D721Med (cell line): ENCODE results near the gene SPP2.

Source experiments
- DNase-seq: peaks from one replicate; pipeline ENCODE4 v3.0.0; 2011; ENCODE audit warnings: low spot score; ENCODE audit not compliant: insufficient read length
- FAIRE-seq: peaks from 2 replicates; lab custom pipeline; 2011; peaks lifted over from hg19 to GRCh38; lab: Jason Lieb, UNC
- TF ChIP-seq, protein P1 (sequence below): IDR thresholded peaks from 2 replicates; pipeline ENCODE4 v1.5.1; 2012; ENCODE audit warnings: mild to moderate bottlenecking, control low read depth; ENCODE audit not compliant: insufficient read depth; ENCODE audit errors: missing control alignments

Gene SPP2

DNA sequence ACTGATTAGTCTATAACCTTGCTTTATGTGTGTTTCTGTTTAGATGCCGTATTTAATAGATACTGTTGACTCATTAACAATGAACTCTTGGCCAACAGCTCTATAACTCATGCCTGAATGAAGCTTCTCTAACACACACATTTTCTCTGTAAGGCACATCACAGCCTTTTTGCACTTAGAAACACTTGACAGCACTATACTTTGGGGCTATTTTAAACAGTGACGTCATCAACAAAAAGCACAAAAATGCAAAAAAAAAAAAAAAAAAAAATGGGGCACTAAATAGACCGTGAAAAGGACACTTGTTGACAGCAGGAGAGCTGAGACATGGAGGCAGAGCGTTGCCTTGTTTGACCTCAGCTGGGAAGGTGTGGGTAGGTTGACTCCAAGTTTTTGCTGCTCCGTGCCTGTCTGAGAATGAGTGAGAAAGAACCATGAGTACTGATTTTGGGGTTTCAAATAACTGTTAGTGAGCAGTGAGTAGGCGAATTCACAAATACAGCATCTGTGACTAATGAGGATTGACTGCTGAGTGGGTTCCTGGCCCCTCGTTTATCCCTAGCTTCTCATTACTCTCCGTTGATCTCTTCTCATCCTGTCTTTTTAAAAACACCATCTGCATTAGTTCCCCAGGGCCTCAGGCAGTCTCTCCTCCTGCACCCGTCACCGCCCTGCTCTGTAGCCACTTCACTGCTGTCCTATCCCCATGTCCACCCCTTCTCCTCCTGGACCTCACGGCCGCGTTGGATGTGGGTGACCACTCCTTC lies 24.4 kb downstream of the SPP2 start:
- FAIRE-seq (peak; percentile 64), DNase-seq (peak; percentile 61)
- TF ChIP-seq, protein P1, sequence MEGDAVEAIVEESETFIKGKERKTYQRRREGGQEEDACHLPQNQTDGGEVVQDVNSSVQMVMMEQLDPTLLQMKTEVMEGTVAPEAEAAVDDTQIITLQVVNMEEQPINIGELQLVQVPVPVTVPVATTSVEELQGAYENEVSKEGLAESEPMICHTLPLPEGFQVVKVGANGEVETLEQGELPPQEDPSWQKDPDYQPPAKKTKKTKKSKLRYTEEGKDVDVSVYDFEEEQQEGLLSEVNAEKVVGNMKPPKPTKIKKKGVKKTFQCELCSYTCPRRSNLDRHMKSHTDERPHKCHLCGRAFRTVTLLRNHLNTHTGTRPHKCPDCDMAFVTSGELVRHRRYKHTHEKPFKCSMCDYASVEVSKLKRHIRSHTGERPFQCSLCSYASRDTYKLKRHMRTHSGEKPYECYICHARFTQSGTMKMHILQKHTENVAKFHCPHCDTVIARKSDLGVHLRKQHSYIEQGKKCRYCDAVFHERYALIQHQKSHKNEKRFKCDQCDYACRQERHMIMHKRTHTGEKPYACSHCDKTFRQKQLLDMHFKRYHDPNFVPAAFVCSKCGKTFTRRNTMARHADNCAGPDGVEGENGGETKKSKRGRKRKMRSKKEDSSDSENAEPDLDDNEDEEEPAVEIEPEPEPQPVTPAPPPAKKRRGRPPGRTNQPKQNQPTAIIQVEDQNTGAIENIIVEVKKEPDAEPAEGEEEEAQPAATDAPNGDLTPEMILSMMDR: no peak

DNA sequence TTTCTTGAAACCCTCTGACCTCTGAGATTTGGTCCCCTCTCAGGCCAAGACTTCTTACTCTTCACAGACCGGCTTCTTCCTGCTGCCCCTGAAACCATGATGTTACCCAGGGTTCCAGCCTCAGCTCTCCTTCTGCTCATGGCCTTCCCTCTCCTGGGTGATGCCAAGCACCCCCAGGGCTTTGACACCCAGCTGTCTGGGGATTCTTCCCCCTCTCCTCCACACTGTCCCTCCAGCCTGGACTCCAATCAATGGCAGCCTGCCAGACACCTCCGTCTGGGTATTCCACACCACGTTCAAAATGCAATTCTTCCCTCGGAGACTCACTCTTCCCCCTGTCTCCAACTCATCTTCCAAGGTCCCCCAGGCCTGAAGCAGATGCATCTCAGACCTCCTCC lies 25.0 kb downstream of the SPP2 start:
- FAIRE-seq (no peak), DNase-seq (no peak)
- TF ChIP-seq, protein P1: no peak

DNA sequence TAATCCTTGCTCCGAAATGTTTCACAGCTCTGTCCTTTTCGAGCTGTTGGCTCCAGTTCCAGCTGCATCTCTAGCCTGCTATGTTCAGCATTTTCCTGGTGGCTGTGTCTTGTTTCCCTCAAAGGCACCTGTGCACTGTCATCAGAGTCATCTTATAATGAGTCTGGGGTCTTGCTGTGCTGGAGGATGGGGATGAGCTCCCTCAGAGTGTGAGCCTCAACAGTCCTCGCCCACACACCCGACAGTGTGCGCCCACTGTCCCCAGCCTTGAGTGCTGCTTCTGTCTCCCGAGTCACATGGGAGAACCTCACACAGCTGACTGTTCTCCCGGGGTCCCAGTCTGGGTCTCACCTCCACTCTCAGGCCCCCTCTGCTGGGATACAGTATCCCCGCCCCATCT lies 25.4 kb downstream of the SPP2 start:
- DNase-seq: no peak
- no peak for FAIRE-seq

DNA sequence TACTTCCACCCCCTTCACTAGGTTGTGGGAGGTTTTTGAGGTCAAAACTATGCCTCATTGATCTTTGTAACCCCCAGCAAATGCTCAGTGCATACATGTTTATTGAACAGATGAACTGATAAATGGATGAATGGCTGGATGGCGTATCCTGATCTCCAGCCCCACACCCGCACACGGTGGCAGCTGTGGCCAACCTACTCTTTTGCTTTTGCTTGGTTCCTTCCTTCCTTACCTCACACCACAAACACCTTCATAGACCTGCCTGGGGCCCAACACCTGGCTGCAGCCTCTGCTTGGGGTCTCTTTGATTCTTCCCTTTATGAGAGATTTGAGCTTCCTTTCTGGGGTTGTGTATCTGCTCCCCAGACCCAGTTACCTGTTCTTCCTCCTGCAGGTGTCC lies 25.9 kb downstream of the SPP2 start:
- TF ChIP-seq, protein P1: no peak
- DNase-seq: no peak
- FAIRE-seq: no peak

More for the DNA sequence above, 25.4 kb downstream of the SPP2 start:
- TF ChIP-seq, protein P1: no peak

DNA sequence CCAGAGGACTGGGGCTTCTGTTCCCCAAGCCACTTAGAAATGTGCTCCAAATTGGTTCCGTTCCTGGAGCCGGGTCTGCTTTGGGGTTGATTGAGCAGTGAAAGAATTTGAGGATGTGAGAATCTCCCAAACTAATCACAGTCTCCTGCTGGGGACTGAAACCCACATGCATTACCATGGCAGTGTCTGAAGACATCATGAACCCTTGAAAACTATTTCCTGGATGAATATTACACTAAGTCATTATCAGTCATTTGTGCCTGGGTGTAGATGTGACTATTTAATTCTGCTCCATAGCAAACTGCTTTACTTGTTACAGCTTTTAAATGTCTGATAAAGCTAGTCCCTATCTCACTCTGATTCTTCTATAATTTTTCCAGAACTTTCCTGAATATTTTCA lies 27.6 kb downstream of the SPP2 start:
- FAIRE-seq: no peak
- DNase-seq: no peak
- TF ChIP-seq, protein P1: no peak

DNA sequence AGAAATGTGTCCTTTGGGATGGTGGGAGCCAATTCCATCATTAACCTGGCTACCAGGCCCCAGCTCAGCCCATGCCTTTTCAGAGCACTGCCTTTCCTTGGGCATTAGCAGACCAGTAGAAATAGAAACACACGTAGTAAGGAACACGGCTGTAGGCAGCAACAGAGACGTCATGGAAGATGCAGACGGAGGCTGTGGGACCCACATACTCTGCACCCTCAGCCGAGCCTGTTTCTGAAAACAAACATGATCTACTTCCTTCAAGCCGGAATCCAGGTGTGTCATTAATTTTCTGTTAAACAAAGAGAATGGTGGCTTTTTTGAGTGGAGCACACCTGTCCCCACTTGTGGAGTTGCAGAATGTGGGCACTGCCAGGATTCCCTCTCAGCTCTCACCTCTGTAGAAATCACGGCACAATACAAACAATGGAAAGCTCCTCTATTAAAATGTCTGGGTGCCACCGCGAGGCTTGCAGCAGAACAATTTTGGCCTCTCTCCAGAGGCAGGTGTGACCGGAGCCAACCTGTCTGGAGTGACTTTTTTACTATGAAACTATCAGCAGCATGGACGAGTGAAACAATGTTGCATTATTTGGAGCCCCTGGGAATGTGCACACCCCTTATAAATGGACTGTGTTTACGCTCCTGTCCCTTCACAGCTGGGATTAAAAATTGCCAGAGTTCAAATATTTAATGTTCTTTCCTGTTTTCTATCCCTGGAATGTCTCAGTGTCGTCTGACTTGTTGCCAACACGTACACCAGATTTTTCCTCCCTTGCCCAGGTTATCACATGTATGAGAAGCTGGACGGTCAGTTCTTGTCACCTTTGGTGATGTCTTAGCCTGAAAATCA lies 31.7 kb downstream of the SPP2 start:
- TF ChIP-seq, protein P1: no peak
- no peak for DNase-seq
- no peak for FAIRE-seq
